Breast epithelium (tissue), 4 donors: ENCODE results near the gene FBXO24. TPM values are rescaled to one million over a fixed set of nuclear protein-coding genes. Genes with fewer than 3 reads are reported as not detected.
A peak's percentile ranks its signal among the peaks of the same experiment; 100 is the strongest.

Experiments
- DNase-seq, 2 donors: peaks; one replicate each; pipeline ENCODE4 v3.0.0-alpha.2; 2019; ENCODE audit warnings: low spot score in 2 of 2
- H3K27ac ChIP-seq, 2 donors: fragments of 200-600 bp; sonication (generic) in 1 of 2; one replicate each; pipeline ENCODE4 v1.5.1; 2016 to 2019; ENCODE audit warnings: mild to moderate bottlenecking in 1 of 2
- H3K27me3 ChIP-seq, 2 donors: fragments of 200-600 bp; sonication (generic) in 1 of 2; one replicate each; pipeline versions ENCODE4 v1.5.1 to v1.6.0; 2017 to 2019; ENCODE audit warnings: control low read depth in 1 of 2, mild to moderate bottlenecking in 1 of 2
- H3K36me3 ChIP-seq: fragments of 200-600 bp; one replicate; pipeline ENCODE4 v1.5.1; 2019
- H3K4me1 ChIP-seq, 2 donors: fragments of 200-600 bp; sonication (generic); one replicate each; pipeline ENCODE4 v1.5.1; 2016 to 2019; ENCODE audit warnings: control low read depth in 1 of 2
- H3K4me3 ChIP-seq, 3 donors: fragments of 200-600 bp; sonication (generic); 1 replicate in 2 of 3; 2 replicates in 1 of 3; pipeline ENCODE4 v1.5.1; 2016 to 2019; ENCODE audit warnings: mild to moderate bottlenecking in 3 of 3, moderate library complexity in 2 of 3
- H3K9me3 ChIP-seq, 2 donors: fragments of 200-600 bp; sonication (generic) in 1 of 2; one replicate each; pipeline ENCODE4 v1.5.1; 2016 to 2019; ENCODE audit warnings: control low read depth in 1 of 2
- CTCF ChIP-seq, 3 donors: fragments of 450-650 bp; IDR thresholded peaks; one replicate each; pipeline ENCODE4 v1.5.1; 2016 to 2017; ENCODE audit warnings: antibody characterized with exemption in 3 of 3, mild to moderate bottlenecking in 3 of 3, moderate library complexity in 3 of 3
- POLR2A ChIP-seq: fragments of 450-650 bp; IDR thresholded peaks from one replicate; pipeline ENCODE4 v1.6.1; 2016; ENCODE audit warnings: antibody characterized with exemption, mild to moderate bottlenecking, moderate library complexity
- POLR2AphosphoS5 ChIP-seq, 3 donors: sonication (generic); formaldehyde crosslinking; IDR thresholded peaks; one replicate each; pipeline ENCODE4 v1.6.1; 2017; ENCODE audit warnings: antibody characterized with exemption in 3 of 3
- intact Hi-C: fragments of 100-400 bp; cut with DNase I; formaldehyde crosslinking; loops from one replicate; pipeline ENCODE4 v1.15.1; 2023; ENCODE audit warnings: low total_unique reads
- total RNA-seq, 3 donors: library from RNA; depleted of rRNA; stranded (reverse); fragments of >200 nt; gene quantifications; one replicate each; pipeline ENCODE4 v1.1.0, GENCODE V29; 2016

FBXO24 gene
- total RNA-seq, 3 donors from 2014 or later: 0.59 to 0.98 TPM; not detected in 1

DNA sequence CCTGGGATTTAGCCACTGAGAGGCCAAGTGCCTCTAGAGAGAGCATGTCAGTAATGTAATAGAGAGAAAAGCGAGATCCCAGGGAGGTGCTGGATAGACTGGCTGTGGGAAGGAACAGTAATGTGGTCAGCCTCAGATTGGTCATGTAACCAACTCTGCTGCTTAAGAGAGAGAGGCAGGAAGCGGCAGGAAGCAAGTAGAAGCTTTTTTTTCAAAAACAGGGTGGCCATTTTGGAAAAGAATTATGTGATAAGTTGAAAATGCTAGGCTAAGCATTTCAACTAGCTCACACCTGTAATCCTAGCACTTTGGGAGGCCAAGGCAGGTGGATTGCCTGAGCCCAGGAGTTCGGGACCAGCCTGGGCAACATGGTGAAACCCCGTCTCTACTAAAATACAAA is 12.3 kb downstream of the FBXO24 start:
- TF ChIP-seq CTCF (IDR thresholded peaks at IDR 0.05): no peak
- TF ChIP-seq POLR2AphosphoS5 (IDR thresholded peaks at IDR 0.05): no peak
- TF ChIP-seq POLR2A: no peak
- Histone ChIP-seq H3K4me3 (no peak overlapping the region), H3K27me3 (no peaks in the 10 kb centered on the region), H3K9me3 (no peaks in the 10 kb centered on the region), H3K36me3 (no peaks in the 10 kb centered on the region), H3K27ac (no peak overlapping the region), H3K4me1 (no peaks in the 10 kb centered on the region)
- no peak for DNase-seq
- intact Hi-C loops: no loop called here

- intact Hi-C loops: loop anchor here (10.0 kb wide), 1 partner anchor 75 kb away; the partner anchor contains the start of gene GNB2
- Histone ChIP-seq H3K4me1 (no peaks in the 10 kb centered on the region), H3K27ac (peak overlapping the region in 1 of 2 donors; percentile 30)
Measured at GRCh38 chr7:100599911-100600729, 14.0 kb downstream of the FBXO24 start.

GRCh38 chr7:100600730-100601038 is 14.6 kb downstream of the FBXO24 start:
- no peak for DNase-seq
- Histone ChIP-seq H3K27me3 (no peaks in the 10 kb centered on the region), H3K4me1 (no peaks in the 10 kb centered on the region), H3K27ac (peak overlapping the region in 1 of 2 donors; percentile 30), H3K9me3 (no peaks in the 10 kb centered on the region), H3K4me3 (no peak overlapping the region), H3K36me3 (no peaks in the 10 kb centered on the region)
- intact Hi-C loops: loop anchor here (10.0 kb wide), 1 partner anchor 74 kb away; the partner anchor contains the start of gene GNB2
- TF ChIP-seq CTCF (IDR thresholded peaks at IDR 0.05) (no peak), POLR2AphosphoS5 (IDR thresholded peaks at IDR 0.05) (no peak), POLR2A (no peak)

More at GRCh38 chr7:100599911-100600729, 14.0 kb downstream of the FBXO24 start:
- Histone ChIP-seq H3K9me3 (no peaks in the 10 kb centered on the region), H3K36me3 (no peaks in the 10 kb centered on the region), H3K27me3 (no peaks in the 10 kb centered on the region), H3K4me3 (no peak overlapping the region)
- no peak for DNase-seq
- no peak for TF ChIP-seq POLR2A
- no peak for TF ChIP-seq CTCF (IDR thresholded peaks at IDR 0.05)
- TF ChIP-seq POLR2AphosphoS5 (IDR thresholded peaks at IDR 0.05): no peak

DNA sequence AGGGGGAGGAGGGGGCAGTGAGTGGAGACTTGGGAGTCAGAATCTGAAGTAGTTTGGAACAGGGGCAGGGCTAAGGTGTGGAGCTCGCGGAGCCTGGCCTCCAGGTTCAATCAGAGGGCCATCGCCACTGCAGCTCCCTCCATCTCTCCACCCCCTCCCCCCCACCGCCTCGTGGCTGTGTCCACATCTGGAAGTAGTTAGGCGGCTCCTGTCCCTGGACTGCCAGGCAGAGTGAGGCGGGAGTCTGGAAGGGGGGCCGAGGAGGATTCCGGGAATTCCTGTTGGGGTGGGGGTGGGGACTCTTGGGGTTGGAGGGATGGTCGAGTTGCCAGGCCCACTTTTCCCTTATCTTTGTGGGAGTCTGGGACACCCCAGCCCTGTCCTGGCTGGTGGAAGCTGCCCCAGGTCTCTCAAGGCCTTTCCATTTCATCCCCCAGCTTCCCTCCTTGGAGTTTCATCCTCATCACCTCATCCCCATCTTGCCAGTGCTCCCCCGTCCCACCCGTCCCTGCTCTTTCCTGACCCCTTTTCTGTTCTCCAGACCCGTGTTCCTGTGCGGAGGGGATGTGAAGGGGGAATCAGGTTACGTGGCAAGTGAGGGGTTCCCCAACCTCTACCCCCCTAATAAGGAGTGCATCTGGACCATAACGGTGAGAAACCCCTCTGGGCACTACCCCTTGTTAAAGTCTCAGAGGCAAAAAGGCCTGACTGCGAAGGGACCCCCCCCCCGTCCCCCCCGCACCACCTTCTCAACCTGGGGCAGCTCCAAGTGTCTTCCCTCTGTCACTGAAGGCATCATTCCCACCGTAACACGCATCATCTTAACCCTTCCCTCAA is 17.0 kb downstream of the FBXO24 start:
- H3K4me1 ChIP-seq: no peaks in the 10 kb centered on the region
- DNase-seq: peak; percentile 69 to 71
- no peaks in the 10 kb centered on the region for H3K9me3 ChIP-seq
- peak in 2 of 3 donors; percentile 73 to 82 for TF ChIP-seq POLR2AphosphoS5 (IDR thresholded peaks at IDR 0.05)
- no peak for TF ChIP-seq CTCF (IDR thresholded peaks at IDR 0.05)
- peak overlapping the region; percentile 82 for H3K27ac ChIP-seq
- peak overlapping the region; percentile 63 to 76 (median 69) for H3K4me3 ChIP-seq
- intact Hi-C loops: loop anchor here (10.0 kb wide), 1 partner anchor 72 kb away; the partner anchor contains the start of gene GNB2
- H3K36me3 ChIP-seq: no peaks in the 10 kb centered on the region
- H3K27me3 ChIP-seq: no peaks in the 10 kb centered on the region

- TF ChIP-seq POLR2AphosphoS5 (IDR thresholded peaks at IDR 0.05) (peak in 1 of 3 donors; percentile 4), CTCF (IDR thresholded peaks at IDR 0.05) (no peak)
- Histone ChIP-seq H3K9me3 (no peaks in the 10 kb centered on the region), H3K4me1 (no peaks in the 10 kb centered on the region), H3K4me3 (peak overlapping the region; percentile 63 to 76 (median 69)), H3K36me3 (no peaks in the 10 kb centered on the region), H3K27me3 (no peaks in the 10 kb centered on the region), H3K27ac (peak overlapping the region; percentile 82)
- intact Hi-C loops: loop anchor here (10.0 kb wide), 1 partner anchor 71 kb away; the partner anchor contains the start of gene GNB2
- DNase-seq: no peak
Measured at GRCh38 chr7:100603726-100604027, 17.5 kb downstream of the FBXO24 start.
